ENCODE results near the gene SLC39A11.
"Not testable (repeated sequence)": the region's sequence is repeated elsewhere in the genome, so short reads cannot be mapped to it uniquely, and the experiment has no call there.

SLC39A11 gene

DNA sequence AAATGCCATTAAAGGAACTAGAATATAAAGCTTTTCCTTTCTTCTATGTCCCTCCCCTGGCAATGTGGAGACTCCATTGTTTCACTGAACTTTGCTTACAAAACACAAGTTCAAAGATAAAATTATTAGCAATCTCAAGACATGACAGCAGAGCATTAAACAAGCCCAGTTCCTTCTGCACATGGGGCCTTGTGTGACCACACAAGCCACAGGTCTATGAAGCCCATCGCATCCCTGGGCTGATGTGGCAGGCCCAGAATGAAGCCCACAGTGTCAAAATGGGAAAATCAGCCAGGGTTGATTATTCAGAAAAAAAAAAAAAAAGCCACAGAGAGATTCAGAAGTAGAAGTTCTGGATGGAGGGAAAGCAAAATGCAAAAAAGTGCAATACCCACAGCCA, 12.9 kb upstream of the SLC39A11 start:
- DNase-seq: no peak

- no peak for DNase-seq
Measured at GRCh38 chr17:73104450-73104849, 12.0 kb upstream of the SLC39A11 start.

GRCh38 chr17:73103641-73104335, 11.3 kb upstream of the SLC39A11 start:
- DNase-seq: no peak

DNA sequence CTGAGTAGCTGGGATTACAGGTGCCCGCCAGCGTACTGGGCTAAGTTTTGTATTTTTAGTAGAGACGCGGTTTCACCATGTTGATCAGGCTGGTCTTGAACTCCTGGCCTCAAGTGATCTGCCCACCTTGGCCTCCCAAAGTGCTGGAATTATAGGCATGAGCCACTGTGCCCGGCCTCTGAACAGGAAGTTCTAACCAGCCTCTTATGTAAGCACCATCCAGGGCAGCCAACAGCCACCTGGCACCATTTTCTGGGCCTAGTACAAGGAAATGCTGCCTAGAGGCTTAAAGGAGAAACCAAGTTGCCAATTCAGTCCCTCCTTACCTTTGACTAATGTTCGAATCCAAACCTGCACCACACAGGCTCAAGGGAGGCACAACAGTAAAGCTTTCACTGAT, 8.5 kb upstream of the SLC39A11 start:
- DNase-seq: no peak

- no peak for DNase-seq
Measured at GRCh38 chr17:73100363-73100762, 7.9 kb upstream of the SLC39A11 start.

DNA sequence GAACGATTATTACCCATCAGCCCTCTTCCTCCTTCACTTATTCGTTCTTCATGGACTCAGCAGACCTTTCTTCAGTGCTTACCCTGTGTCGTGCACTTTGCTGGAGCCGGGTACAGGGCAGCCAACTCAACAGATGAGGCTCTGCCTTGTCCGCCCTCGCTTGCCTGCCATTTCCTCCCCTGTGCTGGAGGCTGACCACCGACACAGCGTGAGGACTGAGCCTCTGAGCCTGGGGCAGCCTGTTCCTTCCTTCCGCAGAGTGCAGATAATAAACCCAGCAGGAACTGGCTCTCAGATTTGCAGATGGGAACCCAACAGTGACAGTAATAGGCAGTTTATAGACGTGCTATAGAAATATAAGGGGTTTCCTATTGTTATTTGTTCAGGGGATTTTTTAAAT, 7.0 kb upstream of the SLC39A11 start:
- no peak for DNase-seq

DNA sequence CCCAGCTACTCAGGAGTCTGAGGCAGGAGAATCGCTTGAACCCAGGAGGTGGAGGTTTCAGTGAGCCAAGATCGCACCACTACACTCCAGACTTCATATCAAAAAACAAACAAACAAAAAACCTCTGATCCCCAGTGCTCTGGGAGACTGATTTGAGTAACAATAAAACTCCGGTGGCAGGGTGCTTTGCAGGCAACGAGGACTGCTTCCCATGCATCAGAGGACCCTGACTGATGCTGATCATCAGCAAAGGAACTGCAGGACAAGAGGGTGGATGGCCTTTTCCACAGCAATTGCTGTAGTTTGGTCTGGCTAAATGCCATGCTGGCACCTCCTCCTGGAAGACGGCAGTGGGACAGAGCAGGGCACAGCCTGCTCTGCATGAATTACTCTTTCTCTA, 6.4 kb upstream of the SLC39A11 start:
- no peak for DNase-seq

DNA sequence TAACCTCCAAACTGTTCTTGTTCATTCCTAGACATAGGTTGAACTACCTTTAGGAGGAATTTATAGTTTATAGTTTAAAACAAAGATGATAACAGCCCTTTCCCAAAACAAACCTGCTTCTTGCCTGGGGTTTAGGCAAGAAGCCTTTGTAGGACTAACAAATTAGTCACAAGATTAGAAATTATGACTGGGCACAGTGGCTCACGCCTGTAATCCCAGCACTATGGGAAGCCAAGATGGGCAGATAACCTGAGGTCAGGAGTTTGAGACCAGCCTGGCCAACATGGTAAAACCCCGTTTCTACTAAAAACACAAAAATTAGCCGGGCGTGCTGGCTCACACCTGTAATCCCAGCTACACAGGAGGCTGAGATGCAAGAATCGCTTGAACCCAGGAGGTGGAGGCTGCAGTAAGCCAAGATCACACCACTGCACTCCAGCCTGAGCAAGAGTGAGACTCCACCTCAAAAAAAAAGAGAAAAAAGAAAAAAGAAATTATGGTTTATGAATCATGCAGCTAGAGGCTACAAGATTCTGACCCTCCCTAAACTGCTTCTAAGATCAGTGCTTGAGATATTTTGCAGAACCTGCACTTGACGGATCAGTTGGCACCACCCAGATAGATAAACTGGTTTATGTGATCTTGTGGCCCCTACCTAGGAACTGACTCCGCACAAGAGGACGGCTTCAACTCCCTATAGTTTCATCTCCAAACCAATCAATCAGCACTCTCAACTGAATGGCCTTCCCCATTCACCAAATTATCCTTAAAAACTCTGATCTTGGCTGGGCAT, 5.7 kb upstream of the SLC39A11 start:
- not testable (repeated sequence) for DNase-seq

DNA sequence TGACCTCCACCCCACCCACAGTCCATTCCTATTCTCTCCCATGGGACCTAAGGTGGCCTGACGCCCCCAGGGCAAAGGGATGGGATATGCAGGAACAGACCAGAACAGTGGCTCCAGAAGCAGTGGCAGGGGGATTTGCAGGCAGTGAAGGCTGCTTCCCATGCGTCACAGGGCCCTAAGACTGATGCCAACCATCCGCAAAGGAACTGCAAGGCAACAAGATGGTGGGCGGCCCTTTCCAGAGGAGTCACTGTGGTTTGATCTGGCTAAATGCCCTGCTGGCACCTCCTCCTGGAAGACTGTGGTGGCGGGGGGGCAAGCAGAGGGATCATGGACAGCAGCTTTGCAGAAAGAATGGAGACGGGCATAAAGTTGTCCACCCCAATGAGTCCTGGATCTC, 4.4 kb upstream of the SLC39A11 start:
- DNase-seq: no peak

GRCh38 chr17:73096211-73096610, 3.7 kb upstream of the SLC39A11 start:
- DNase-seq: no peak

DNA sequence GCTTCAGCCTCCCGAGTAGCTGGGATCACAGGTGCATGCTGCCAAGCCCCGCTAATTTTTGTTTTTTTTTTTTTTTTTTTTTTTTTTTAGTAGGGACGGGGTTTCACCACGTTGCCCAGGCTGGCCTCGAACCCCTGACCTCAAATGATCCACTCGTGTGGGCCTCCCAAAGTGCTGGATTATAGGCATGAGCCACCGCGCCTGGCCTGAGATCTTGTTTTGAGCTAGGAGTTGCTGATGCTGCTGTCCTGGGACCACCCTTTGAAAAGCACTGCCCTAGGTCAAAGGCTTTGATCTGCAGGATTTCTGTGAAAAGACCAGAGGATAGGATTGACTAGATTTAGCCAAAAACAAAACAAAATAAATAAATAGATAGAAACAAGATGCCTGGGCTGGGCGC, 798 bp upstream of the SLC39A11 start:
- DNase-seq: no peak

- DNase-seq: no peak
Measured at GRCh38 chr17:73091770-73092522, 542 bp downstream of the SLC39A11 start.

DNA sequence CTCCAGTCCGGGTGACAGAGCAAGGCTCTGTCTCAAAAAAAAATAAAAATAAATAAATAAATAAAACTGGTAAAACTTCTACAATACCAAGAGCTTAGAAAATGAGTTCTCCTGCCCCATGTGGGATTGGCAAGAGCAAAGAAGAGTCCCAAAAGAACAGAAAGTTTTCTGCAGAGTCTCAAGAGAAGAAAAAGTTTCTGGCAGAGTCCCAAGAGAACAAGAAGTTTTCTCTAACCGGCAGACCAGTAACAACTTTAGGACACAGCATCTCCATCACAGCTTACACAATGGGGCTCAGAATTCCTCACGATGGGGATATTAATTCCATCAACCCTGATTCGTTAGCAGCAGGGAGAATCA, 1.1 kb downstream of the SLC39A11 start:
- DNase-seq: no peak

DNA sequence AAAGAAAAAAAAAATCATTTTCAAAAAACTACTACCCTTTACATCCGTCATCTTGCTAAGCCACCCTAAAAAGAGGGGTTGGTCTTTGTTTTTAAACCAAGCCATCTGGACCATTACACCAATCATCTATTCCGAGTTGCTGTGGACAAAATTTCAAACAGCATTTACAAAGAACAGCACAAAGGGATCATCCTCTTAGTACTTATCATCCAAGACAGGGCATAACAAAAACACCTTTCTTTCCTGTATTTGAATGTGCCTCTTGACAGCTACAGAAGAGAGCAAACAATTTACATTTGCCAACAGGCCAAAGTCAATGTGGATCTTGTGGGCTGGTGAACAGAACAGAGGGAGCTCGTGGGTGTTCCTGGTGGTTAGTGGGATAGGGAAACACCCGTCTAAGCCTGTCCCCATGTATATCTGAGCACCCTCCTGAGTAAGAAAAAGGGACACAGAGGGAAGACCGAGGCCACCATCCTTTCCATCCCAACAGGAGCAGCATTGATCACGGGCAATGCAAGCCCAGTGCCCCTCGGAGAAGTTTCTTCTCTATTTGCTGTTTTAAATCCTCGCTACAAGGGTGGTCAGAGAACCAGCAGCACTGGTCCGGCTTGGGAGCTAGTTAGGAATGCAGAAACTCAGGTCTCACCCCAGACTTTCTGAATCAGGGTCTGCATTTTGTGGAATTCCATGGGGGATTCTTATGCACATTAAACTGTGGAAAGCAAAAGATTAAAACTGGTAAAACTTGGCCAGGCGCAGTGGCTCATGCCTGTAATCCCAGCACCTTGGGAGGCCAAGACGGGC, 1.9 kb downstream of the SLC39A11 start:
- DNase-seq: no peak

- no peak for DNase-seq
Measured at GRCh38 chr17:73089322-73090317, 2.9 kb downstream of the SLC39A11 start.

GRCh38 chr17:73088561-73088960, 3.9 kb downstream of the SLC39A11 start:
- DNase-seq: no peak

- no peak for DNase-seq
Measured at GRCh38 chr17:73083432-73083831, 9.1 kb downstream of the SLC39A11 start.

GRCh38 chr17:73074566-73074965, 17.9 kb downstream of the SLC39A11 start:
- DNase-seq: no peak

GRCh38 chr17:73072219-73072962, 20.1 kb downstream of the SLC39A11 start:
- DNase-seq: no peak

DNA sequence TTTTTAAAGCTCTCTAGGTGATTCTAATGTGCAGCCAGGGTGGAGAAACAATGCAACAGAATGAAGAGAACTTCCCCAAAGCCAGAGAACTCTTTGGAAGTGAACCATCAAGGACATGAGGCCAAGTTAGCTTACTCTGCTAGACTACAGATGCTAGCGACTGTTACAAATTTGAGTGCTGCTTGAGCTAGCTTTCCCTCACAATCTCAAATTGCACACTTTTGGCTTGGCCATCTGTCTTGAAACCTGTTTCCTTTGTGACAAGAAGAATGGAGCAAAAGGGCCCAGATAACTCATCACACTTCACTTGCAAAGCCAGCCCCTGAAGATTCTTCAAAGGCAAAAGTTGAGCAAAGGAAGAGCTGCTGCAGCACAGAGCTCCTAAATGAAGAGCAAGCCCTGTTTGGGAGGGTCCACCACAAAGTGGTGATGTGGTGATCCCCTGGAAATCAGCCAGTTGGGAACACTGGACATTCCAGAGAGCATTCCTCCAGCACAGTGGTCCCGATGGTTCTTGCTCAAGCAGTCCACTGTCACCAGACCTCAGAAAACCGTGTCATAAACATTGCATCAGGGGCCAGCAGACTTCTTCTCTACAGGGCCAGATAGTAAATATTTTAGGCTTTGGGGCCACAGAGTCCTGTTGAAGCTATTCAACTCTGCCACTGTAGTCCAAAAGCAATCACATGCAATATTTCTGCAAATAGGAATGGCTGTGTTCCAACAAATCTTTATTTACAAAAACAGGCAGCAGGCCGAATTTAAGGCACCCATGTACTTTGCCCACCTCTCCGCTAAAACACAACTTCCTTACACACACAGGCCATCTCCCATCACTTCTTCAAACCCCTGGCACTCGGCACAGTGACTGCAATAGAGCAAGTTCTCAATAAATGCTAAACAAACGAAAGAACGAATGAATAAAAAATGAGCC, 21.2 kb downstream of the SLC39A11 start:
- no peak for DNase-seq
